Measurements from ENCODE around the gene RIBC2.
"Not testable (repeated sequence)": the region's sequence is repeated elsewhere in the genome, so short reads cannot be mapped to it uniquely, and the experiment has no call there.

Gene RIBC2

DNA sequence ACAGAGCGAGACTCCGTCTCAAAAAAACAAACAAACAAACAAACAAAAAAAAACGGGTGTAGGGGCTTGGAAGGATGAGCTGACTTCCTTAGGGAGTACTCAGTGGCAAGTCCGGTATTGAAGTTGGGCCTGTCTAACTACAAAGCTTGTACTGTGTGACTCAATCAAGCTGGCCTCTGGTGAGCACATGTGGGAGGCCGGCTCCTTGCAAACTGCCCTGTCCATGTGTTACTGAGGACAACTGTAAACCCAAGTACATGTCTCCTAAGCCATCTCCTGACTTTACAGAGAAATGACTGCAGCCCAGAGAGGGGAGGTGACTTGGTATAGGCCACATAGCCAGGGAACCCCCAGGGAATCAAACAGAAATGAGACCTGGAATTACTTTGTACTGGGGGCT is 11.6 kb downstream of the RIBC2 start:
- no peak for DNase-seq

DNA sequence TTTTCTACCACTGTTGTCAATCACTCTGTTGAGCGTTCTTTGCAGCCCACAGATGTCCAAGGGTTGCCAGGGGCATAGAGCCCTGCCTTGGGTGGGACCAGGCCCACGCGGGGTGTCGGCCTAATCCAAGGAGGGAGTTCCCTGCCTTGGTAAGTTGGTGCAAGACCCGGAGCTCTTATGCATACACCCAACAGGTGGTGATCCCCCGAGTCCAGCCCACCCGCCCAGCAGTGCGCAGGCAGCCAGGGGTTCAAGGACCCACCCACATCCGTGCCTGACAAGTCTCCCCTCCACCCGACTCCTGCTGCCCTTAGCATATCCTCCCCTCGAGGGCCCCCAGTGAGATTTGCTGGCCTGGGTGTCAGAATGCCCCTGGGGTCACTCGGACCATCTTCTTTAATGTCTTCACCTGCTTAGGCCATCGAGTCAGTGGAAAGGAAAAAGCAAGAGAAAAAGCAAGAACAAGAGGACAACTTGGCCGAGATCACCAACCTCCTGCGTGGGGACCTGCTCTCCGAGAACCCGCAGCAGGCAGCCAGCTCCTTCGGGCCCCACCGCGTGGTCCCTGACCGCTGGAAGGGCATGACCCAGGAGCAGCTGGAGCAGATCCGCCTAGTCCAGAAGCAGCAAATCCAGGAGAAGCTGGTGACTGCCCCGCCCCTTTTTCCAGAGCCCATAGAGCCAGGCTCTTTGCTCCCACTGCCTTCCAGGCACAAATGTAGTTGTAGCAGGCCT is 12.2 kb downstream of the RIBC2 start:
- DNase-seq: no peak

DNA sequence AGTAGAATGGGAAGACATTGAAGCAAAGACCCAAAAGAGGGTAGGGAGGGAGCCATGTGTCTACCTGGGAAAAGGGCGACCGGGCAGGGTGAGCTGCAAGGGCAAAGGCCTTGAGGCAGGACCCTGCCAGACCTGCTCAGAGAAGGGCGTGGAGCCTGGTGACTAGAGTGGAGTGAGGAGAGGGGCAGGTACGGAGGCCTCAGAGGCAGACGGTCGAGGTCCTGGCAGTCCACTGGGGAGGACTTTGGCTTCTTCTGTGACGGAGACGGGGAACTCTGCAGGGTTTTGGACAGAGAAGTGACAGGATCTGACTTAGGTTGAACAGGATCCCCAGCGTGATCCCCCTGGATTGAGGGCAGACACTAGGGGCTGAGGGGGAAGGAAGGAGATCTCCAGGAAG is 12.9 kb downstream of the RIBC2 start:
- DNase-seq: no peak

DNA sequence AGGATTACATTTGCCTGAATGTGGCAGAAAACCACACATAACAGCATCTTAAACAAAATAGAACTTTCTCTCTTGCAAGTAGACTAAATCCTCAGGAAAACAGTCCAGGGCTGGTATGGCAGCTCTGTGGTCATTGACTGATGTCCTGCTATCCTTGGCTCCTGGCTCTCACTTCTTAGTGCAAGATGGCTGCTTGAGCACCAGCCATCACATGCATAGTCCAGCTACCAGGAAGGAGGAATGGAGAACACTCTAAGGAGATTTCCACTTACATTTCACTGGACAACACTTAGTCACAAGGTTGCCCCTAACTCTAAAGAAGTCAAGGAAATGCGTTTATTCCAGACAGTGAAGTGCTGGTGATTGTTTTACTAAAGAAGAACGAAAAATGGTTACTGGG is 13.6 kb downstream of the RIBC2 start:
- no peak for DNase-seq

DNA sequence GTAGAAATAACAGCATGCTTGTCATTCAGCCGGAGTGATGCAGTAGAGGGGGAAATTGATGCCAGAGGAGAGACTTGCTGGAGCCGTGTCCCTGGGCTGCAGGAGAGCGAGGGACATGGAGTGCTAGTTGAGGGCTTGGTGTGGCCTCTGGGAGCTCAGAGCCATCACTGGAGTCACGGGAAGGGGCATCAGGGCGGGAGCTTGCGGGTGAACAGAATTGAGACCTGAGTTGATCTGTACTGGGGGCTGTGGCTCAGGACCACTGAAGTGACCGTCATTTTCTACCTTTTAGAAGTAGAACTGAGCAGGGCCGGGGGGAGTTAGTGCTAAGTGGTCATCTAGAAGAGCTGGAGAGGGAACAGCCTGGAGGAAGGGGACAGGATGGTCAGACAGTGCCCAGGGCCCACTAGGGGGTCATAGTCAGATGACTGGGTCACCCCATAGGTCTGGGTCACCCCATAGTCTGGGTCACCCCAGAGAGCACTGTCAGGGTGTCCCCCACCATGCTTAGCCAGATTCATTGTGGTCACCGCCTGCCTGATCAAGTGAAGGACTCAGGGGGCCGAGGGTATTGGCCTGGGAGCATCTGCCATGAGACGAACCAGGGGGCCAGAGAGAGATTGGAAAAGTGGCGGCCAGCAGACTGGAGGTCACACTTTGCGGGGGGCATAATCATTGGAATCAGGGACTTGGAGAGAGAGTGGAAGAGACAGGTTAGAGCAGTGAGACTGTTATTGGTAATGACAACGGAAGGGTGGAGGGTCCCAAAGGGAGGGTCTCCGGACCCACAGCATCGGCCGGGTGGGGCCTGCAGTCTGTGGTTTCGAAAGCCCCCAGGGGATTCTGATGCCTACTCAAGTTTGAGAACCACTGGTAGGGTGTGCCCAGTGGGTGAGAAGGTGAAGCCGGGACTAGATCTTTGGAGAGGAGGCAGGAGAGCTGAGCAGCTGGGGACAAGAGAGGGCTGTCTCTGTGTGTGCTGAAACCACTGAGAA is 15.2 kb downstream of the RIBC2 start:
- DNase-seq: no peak

DNA sequence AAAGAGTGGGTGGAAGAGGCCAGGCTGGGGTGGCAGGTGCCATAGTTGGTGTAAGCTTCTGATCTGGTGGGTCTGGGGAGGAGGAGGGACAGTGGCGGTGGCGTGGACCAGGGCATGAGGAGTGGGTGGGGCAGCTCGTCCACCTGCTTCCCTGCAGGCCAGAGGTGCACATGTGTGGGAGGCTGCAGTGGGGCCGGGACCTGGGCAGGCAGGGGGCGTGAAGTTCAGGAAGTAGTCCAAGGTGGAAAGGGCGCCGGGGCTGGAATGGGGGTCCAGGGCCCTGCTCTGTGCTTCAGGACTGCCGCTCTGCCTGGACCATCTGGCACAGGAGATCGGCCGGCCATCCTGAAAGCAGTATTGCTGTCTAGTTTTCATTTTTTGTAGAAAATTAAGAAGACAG is 15.9 kb downstream of the RIBC2 start:
- DNase-seq: no peak

DNA sequence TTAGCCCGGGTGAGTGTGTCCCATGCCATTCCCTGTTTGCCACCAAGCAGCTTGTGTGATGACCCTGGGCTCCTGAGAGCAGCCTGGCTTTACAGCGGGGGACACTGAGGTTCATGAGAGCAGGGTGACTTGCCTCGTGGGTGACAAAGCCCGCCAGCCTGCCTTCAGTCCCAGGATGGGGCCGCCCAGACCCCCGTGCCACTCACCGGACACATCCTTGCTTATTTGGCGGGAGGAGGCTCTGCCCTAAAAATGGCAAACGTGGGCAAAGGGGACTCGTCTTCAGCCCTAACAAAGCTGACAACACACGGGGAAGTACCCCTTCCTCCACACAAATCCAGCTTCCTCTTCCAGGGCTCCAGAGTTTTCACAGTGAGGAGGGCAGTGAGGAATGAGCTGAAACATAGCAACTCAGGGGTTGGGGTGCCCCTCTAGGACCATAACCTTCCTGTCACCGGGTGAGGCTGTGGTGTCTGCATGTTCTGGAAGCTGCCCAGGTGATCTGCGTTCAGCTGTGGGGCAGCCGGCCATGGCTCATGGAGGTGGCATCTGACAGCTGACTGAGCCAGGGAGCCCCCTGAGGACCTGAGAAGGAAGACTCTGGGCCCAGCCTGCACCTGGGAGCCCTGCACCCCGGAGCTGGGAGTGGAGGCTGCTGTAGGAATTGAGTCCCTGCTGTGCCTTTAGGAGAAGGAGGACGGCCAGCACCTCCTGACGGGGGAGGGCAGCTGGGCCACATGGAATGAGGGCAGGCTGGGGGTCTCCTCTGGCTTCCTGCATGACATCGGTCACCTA is 16.7 kb downstream of the RIBC2 start:
- DNase-seq: no peak

DNA sequence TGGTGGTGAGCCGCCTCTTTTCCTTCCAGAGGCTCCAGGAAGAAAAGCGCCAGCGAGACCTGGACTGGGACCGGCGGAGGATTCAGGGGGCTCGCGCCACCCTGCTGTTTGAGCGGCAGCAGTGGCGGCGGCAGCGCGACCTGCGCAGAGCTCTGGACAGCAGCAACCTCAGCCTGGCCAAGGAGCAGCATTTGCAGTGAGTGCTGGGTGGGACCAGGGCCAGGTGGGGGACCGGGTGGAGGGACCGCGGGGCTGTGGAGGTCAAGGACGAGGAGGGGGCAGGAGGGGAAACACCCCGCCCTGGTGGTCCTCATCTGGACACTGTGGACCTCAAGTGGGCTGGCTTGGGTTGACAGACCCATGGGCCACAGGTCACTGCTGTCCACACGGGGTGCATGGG is 17.4 kb downstream of the RIBC2 start:
- DNase-seq: no peak

DNA sequence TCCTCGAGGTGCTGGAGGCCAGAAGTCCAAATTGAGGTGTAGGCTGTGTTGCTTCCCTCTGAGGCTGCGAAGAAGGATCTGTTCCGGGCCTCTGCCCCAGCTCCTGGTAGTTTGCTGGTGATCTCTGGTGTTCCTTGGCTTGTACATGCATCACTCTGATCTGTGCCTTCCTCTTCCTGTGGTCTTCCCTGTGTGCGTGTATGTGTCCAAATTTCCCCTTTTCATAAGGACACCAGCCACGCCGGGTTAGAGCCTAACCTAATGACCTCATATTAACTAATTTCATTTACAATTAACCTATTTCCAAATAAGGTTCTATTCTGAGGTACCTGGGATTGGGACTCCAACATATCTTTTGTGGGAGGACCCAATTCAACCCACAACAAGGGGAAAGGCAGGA is 21.5 kb downstream of the RIBC2 start:
- DNase-seq: no peak

DNA sequence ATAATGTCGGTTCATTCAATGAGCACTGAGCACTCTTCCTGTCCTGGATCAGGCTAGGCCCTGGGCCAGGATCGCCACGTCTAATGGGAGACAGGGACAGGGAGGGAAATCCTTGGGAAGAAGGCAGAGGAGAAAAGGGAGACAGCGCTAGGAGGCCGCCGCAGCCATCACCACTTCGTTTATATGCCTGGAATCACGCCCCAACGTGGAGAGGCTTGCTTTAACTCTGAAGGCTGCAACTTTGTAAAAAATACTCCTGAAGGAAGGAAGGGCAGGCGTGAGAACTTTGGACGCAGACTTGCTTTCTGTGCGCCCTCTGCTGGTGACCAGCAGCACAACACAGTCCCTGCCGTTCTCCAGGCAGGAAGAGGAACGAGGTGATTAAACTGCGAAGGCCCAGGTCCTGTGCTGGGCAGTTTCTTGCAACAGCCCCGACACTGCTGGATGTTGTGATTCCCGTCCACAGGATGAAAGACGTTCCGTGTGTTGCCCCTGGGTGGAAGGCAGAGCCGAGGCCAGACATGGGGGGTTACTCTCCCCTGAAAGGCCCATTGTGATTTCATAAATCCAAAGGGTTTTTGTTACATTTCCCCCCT is 22.1 kb downstream of the RIBC2 start:
- DNase-seq: peak; percentile 42

DNA sequence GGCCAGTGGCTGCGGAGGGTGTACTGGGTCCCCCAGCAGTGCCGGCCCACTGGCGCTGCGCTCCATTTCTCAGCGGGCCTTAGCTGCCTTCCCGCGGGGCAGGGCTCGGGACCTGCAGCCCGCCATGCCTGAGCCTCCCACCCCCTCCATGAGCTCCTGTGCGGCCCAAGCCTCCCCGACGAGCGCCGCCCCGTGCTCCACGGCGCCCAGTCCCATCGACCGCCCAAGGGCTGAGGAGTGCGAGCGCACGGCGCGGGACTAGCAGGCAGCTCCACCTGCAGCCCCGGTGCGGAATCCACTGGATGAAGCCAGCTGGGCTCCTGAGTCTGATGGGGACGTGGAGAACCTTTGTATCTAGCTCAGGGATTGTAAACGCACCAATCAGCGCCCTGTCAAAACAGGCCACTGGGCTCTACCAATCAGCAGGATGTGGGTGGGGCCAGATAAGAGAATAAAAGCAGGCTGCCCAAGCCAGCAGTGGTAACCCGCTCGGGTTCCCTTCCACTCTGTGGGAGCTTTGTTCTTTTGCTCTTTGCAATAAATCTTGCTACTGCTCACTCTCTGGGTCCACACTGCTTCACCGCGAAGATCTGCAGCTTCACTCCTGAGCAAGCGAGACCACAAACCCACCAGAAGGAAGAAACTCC is 23.5 kb downstream of the RIBC2 start:
- DNase-seq: not testable (repeated sequence)

DNA sequence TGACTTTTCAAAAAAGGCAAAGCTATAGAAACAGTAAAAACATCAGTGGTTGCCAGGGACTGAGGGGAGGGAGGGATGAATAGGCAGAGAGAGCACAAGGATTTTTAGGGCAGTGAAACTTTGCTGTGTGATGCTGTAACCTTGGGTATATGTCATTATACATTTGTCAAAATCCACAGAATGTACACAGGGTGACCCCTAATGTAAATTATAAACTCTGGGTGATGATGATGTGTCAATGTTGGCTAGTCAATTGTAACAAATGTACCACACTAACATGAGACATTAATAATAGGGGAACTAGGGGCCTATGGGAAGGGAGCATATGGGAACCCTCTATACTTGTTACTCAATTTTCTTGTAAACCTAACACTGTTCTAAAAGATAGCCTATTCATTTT is 24.8 kb downstream of the RIBC2 start:
- DNase-seq: no peak

DNA sequence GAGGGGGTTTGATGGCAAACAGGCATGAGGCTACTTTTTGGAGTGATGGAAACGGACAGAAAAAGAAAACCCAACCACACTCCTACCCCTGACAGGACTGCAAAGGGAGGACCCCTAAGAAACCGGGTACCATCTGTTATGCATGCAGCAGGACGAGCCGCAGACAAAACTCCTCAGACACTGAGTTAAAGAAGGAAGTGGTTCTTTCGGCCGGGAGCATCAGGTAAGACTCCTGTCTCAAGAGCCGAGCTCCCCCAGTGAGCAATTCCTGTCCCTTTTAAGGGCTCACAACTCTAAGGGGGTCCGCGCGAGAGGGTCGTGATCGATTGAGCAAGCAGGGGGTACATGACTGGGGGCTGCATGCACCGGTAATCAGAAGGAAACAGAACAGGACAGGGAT is 27.2 kb downstream of the RIBC2 start:
- DNase-seq: not testable (repeated sequence)

DNA sequence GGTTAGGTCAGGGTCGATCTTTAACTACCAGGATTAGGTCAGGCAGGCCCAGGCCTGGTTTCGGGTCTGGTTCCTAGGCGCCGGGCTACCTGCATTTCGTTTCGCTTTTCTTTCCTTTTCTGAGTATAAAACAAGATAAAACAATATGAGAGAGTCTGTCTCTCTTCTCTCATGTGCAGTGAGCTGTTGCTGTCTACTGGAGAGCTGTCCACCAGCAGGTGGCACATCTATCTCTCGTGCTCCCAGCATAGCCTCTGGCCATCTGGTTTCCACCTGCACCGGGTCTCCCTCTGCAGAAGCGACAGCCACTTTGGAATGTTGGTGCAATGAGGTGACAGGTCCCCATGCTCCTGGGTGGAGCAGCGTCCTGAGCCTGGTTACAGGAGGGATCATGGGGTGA is 27.6 kb downstream of the RIBC2 start:
- peak; percentile 29 for DNase-seq

DNA sequence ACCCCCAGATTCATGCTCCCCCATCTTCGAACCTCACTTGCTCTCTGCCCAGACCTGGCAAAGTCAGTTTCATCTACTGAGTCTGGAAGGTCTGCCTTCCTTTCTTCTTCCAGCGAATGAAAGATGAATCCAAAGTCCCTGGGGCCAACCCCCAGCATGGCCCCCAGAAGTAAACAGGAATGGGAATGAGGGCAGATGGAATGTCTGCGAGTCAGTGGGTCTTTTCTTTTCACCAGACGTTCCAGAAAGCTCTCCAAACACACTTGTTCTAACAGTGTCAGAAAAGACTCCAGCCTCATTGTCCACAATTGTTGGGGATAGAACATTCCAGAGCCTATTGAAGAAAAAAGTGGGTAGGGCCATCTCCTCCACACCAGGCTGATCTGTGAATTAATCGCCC is 28.6 kb downstream of the RIBC2 start:
- DNase-seq: no peak

DNA sequence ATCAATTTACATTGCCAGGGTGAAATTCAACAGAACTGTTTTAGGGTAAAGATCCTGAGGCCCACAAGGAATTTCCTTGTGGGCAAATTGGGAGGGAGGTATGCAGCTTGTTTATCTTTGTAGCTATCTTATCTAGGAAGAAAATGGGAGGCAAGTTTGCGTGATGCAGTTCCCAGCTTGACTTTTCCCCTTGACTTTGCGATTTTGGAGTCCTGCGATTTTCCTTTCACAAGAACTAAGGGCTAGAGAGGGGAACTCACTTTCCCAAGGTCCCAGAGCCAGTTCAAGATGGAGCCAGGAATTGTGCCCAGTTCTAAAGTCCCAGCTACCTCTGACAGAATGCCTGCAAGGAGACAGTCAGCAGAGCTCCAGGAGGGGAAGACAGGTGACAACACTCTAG is 30.7 kb downstream of the RIBC2 start:
- DNase-seq: no peak

DNA sequence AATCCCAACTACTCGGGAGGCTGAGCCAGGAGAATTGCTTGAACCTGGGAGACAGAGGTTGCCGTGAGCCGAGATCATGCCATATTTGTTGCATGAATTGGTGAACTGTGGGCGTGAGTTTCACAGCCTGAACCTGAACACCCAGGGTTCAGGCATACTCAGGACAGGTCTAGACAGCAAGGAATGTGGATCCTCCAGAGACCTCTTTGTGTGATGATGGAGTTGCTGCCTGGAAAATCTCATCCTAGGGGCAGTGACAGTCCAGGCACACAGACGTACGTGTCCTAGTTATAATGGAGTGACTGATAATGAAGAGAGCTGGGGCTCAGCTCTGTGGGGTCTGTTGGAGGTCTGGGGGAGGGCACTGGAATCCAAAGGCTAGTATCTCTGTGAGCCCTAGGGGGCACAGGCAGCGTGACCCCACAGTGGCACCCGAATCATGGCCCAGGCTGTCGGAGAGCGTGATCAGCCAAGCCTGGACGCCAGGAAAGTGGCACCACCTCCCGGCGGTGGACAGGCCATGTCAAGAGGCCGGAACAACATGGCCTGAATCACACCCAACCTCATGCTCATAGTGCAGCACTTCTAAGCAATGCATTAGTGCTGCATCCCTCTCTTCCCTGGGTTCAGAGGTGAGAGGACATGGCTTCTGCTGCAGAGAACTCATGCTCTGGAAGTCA is 31.7 kb downstream of the RIBC2 start:
- DNase-seq: no peak

DNA sequence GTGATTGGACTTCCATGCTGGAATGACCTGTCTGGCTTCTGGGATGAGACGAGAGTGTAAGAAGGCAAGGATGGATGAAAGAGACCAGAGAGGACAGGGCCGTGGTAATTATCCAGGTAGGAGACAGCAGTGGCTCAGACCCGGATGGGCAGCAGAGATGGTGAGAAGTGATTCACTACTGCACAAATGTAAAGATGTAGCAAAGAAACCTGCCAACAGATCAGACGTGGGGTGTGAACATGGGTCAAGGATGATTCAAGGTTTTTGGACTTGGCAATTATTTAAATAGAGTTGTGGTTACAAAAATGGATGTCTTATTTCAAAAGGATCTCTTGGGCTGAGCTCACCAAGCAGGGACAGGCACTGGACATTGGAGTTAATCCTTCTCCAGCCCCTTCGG is 32.7 kb downstream of the RIBC2 start:
- no peak for DNase-seq

DNA sequence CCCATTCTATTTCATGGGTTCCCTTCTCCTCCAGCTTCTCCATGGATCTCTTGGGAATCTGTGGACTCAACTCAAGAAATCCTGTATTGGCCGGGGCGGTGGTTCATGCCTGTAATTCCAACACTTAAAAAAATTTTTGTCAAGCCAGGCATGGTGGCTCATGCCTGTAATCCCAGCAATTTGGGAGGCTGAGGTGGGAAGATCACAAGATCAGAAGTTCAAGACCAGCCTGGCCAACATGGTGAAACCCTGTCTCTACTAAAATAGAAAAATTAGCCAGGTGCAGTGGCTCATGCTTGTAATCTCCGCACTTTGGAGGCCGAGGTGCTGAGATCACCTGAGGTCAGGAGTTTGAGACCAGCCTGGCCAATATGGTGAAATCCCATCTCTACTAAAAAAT is 34.1 kb downstream of the RIBC2 start:
- DNase-seq: not testable (repeated sequence)

DNA sequence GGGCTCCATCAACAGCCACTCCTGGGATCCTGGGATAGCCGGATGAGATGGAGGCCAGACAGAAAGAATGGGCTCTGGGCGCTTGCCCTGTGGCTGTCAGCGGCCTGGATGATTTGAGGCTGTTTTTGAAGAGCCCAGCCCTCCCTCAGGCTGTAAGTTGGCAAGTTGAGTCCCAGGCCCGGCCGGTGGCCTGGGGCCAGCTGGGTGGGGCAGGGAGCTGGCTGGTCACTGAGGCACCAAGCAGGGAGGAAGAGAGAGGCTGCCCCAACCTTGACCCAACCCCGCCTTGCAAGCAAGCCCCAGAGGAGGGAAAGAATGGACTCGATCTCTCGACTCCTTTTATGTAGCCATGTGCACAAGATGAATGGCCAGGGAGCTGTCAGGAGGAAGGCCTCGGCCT is 34.9 kb downstream of the RIBC2 start:
- no peak for DNase-seq

DNA sequence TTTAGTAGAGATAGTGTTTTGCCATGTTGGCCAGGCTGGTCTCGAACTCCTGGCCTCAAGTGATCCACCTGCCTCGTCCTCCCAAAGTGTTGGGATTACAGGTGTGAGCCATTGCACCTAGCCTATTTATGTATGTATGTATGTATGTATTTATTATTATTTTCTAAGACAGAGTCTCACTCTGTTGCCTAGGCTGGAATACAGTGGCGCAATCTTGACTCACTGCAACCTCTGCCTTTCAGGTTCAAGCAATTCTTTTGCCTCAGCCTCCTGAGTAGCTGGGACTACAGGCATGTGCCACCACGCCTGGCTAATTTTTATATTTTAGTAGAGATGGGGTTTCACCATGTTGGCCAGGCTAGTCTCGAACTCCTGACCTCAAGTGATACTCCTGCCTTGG is 35.9 kb downstream of the RIBC2 start:
- DNase-seq: not testable (repeated sequence)

All from NCI-H2029 (cell line).